HEK293T (cell line): ENCODE data around the gene GFI1B.

Experiments used
- CTCF ChIA-PET: fragments of 350-600 bp; formaldehyde crosslinking; extraction: SDS; loops from one replicate; lab custom pipeline; 2021; ENCODE audit warnings: antibody characterized with exemption, inconsistent platforms; lab: Yijun Ruan, JAX
- POLR2A ChIA-PET: fragments of 350-600 bp; formaldehyde crosslinking; extraction: SDS; loops from one replicate; lab custom pipeline; 2020; ENCODE audit warnings: antibody characterized with exemption, inconsistent platforms; lab: Yijun Ruan, JAX
- DNase-seq: peaks from one replicate; pipeline ENCODE4 v3.0.0; 2012; ENCODE audit warnings: mixed read lengths; ENCODE audit errors: extremely low spot score
- ARNT ChIP-seq: fragments of 450-650 bp; IDR thresholded peaks from 2 replicates; pipeline ENCODE4 v1.6.1; 2017; ENCODE audit warnings: mild to moderate bottlenecking
- BHLHE40 ChIP-seq: fragments of 450-650 bp; IDR thresholded peaks from 2 replicates; pipeline ENCODE4 v1.6.1; 2016; ENCODE audit warnings: mild to moderate bottlenecking, moderate library complexity, borderline replicate concordance
- CTBP1 ChIP-seq: fragments of 450-650 bp; IDR thresholded peaks from 2 replicates; pipeline ENCODE4 v1.6.1; 2016; ENCODE audit warnings: borderline replicate concordance
- ELF4 ChIP-seq: fragments of 450-650 bp; IDR thresholded peaks from 2 replicates; pipeline ENCODE4 v1.6.1; 2017; ENCODE audit warnings: antibody characterized with exemption
- FOXA1 ChIP-seq: fragments of 450-650 bp; IDR thresholded peaks from 2 replicates; pipeline ENCODE4 v1.6.1; 2016; ENCODE audit warnings: mild to moderate bottlenecking
- FOXK2 ChIP-seq: fragments of 450-650 bp; IDR thresholded peaks from 2 replicates; pipeline ENCODE4 v1.6.1; 2016; ENCODE audit warnings: mild to moderate bottlenecking
- FOXM1 ChIP-seq: fragments of 450-650 bp; IDR thresholded peaks from 2 replicates; pipeline ENCODE4 v1.6.1; 2017; ENCODE audit warnings: mild to moderate bottlenecking, borderline replicate concordance
- HDGF ChIP-seq: fragments of 450-650 bp; IDR thresholded peaks from 2 replicates; pipeline ENCODE4 v1.6.1; 2017; ENCODE audit warnings: antibody characterized with exemption, borderline replicate concordance
- L3MBTL2 ChIP-seq: fragments of 450-650 bp; conservative IDR thresholded peaks from 2 replicates; pipeline ENCODE4 v1.6.1; 2016; ENCODE audit warnings: mild to moderate bottlenecking
- LEF1 ChIP-seq: fragments of 450-650 bp; IDR thresholded peaks from 2 replicates; pipeline ENCODE4 v1.6.1; 2017; ENCODE audit warnings: mild to moderate bottlenecking, borderline replicate concordance
- NFRKB ChIP-seq: fragments of 450-650 bp; IDR thresholded peaks from 2 replicates; pipeline ENCODE4 v1.6.1; 2016; ENCODE audit warnings: mild to moderate bottlenecking, moderate library complexity
- PKNOX1 ChIP-seq: fragments of 450-650 bp; IDR thresholded peaks from 2 replicates; pipeline ENCODE4 v1.6.1; 2016
- SP1 ChIP-seq: fragments of 450-650 bp; IDR thresholded peaks from 2 replicates; pipeline ENCODE4 v1.6.1; 2017
- SUZ12 ChIP-seq: fragments of 450-650 bp; IDR thresholded peaks from 2 replicates; pipeline ENCODE4 v1.6.1; 2016; ENCODE audit warnings: mild to moderate bottlenecking
- TARDBP ChIP-seq: fragments of 450-650 bp; IDR thresholded peaks from 2 replicates; pipeline ENCODE4 v1.6.1; 2016
- ZNF384 ChIP-seq: fragments of 450-650 bp; IDR thresholded peaks from 2 replicates; pipeline ENCODE4 v1.6.1; 2016

GFI1B gene

GRCh38 chr9:132943651-132944293, 34.7 kb upstream of the GFI1B start:
- ChIA-PET POLR2A (interaction anchor here (1.0 to 2.6 kb wide), 4 partner anchors 9 to 41 kb away, joined by 3 to 10 read pairs (median 4); no protein-coding TSS in a partner anchor), CTCF (no interaction called here)
- TF ChIP-seq FOXK2 = no peak
- no peak for DNase-seq

GRCh38 chr9:132944294-132945185, 34.0 kb upstream of the GFI1B start, which contains the start of gene TSC1:
TSS of gene TSC1 (minus strand) at chr9:132944616. CDS start at chr9:132928872, 15,744 bp downstream.
- no peak for TF ChIP-seq CTBP1
- peak; percentile 99 for TF ChIP-seq NFRKB
- TF ChIP-seq L3MBTL2 = peak; percentile 62
- no peak for TF ChIP-seq PKNOX1
- TF ChIP-seq BHLHE40 = no peak
- TF ChIP-seq SP1 = peak; percentile 93
- TF ChIP-seq HDGF = no peak
- TF ChIP-seq FOXM1 = no peak
- no peak for TF ChIP-seq ZNF384
- TF ChIP-seq TARDBP = peak; percentile 66; the same call in 1 of the 2 replicates
- TF ChIP-seq FOXK2 = peak; percentile 91
- TF ChIP-seq FOXA1 = no peak
- TF ChIP-seq SUZ12 = no peak
- TF ChIP-seq LEF1 = peak; percentile 68; the same call in 1 of the 2 replicates
- TF ChIP-seq ELF4 = peak; percentile 36; the same call in 1 of the 2 replicates
- no peak for TF ChIP-seq ARNT
- CTCF ChIA-PET = no interaction called here
- POLR2A ChIA-PET = interaction anchor here (0.7 to 2.6 kb wide), 5 partner anchors 10 to 814 kb away, joined by 3 to 10 read pairs (median 3); no protein-coding TSS in a partner anchor
- peak; percentile 94 for DNase-seq

- CTCF ChIA-PET = no interaction called here
- POLR2A ChIA-PET = interaction anchor here (0.7 to 2.6 kb wide), 5 partner anchors 10 to 813 kb away, joined by 3 to 10 read pairs (median 6); no protein-coding TSS in a partner anchor
- no peak for DNase-seq
- TF ChIP-seq LEF1 (no peak), BHLHE40 (no peak), ELF4 (no peak), HDGF (no peak), L3MBTL2 (no peak), ARNT (no peak), SUZ12 (no peak), TARDBP (no peak)
Observed at GRCh38 chr9:132945186-132946130, 33.0 kb upstream of the GFI1B start.

- no peak for DNase-seq
- POLR2A ChIA-PET = interaction anchor here (1.2 to 2.2 kb wide), 2 partner anchors 9 to 11 kb away, joined by 6 read pairs; no protein-coding TSS in a partner anchor
- TF ChIP-seq NFRKB = no peak
- TF ChIP-seq ELF4 = no peak
- no peak for TF ChIP-seq SP1
- no peak for TF ChIP-seq L3MBTL2
- CTCF ChIA-PET = no interaction called here
Observed at GRCh38 chr9:132946211-132946610, 32.3 kb upstream of the GFI1B start.

GRCh38 chr9:132946631-132947295, 31.7 kb upstream of the GFI1B start:
- ChIA-PET CTCF (no interaction called here), POLR2A (interaction anchor here (1.2 to 2.2 kb wide), 2 partner anchors 9 to 12 kb away, joined by 6 read pairs; no protein-coding TSS in a partner anchor)
- TF ChIP-seq BHLHE40 = no peak
- no peak for TF ChIP-seq FOXK2
- TF ChIP-seq ELF4 = no peak
- no peak for DNase-seq

GRCh38 chr9:132947756-132948155, 30.7 kb upstream of the GFI1B start:
- POLR2A ChIA-PET = interaction anchor here (2.2 kb wide), 1 partner anchor 13 kb away, joined by 6 read pairs; no protein-coding TSS in a partner anchor
- TF ChIP-seq BHLHE40 = no peak
- TF ChIP-seq FOXK2 = no peak
- TF ChIP-seq TARDBP = no peak
- no peak for TF ChIP-seq SUZ12
- TF ChIP-seq L3MBTL2 = no peak
- TF ChIP-seq PKNOX1 = no peak
- no peak for TF ChIP-seq CTBP1
- no peak for TF ChIP-seq NFRKB
- TF ChIP-seq LEF1 = no peak
- TF ChIP-seq FOXA1 = no peak
- TF ChIP-seq ELF4 = no peak
- no peak for TF ChIP-seq ARNT
- no peak for TF ChIP-seq ZNF384
- no peak for TF ChIP-seq FOXM1
- CTCF ChIA-PET = no interaction called here
- DNase-seq = no peak
